Osteoblast (primary cell): ENCODE results near the gene NID2. TPM values are rescaled to one million over a fixed set of nuclear protein-coding genes. Genes with fewer than 3 reads are reported as not detected.

Source experiments
- DNase-seq: peaks from one replicate; pipeline ENCODE4 v3.0.0; 2011; ENCODE audit warnings: low spot score, mixed read lengths; ENCODE audit not compliant: insufficient read length; ENCODE audit errors: missing footprints
- H2AFZ ChIP-seq: 2 replicates; pipeline ENCODE4 v1.6.0; 2011; ENCODE audit warnings: mild to moderate bottlenecking, low read length
- H3K27ac ChIP-seq: 2 replicates; pipeline ENCODE4 v1.5.1; 2011; ENCODE audit warnings: mild to moderate bottlenecking, low read depth, low read length, moderate library complexity
- H3K27me3 ChIP-seq: 2 replicates; pipeline ENCODE4 v1.6.0; 2012; ENCODE audit warnings: mild to moderate bottlenecking, control low read depth, inconsistent platforms, low read length, moderate library complexity; ENCODE audit not compliant: insufficient read depth
- H3K36me3 ChIP-seq: 2 replicates; pipeline ENCODE4 v1.5.1; 2011; ENCODE audit warnings: mild to moderate bottlenecking, low read length, control low read depth, moderate library complexity; ENCODE audit not compliant: insufficient read depth
- H3K4me1 ChIP-seq: 2 replicates; pipeline ENCODE4 v1.5.1; 2011; ENCODE audit warnings: mild to moderate bottlenecking, low read length, control low read depth, moderate library complexity; ENCODE audit not compliant: insufficient read depth
- H3K4me2 ChIP-seq: 2 replicates; pipeline ENCODE4 v1.6.0; 2011; ENCODE audit warnings: mild to moderate bottlenecking, low read length; ENCODE audit not compliant: insufficient read depth
- H3K4me3 ChIP-seq: fragments of 200-600 bp; sonication (generic); 3 replicates; pipeline ENCODE4 v1.5.1; 2012; ENCODE audit warnings: mild to moderate bottlenecking, low read length, inconsistent platforms; ENCODE audit not compliant: insufficient read depth
- H3K79me2 ChIP-seq: 2 replicates; pipeline ENCODE4 v1.6.0; 2012; ENCODE audit warnings: mild to moderate bottlenecking, low read length, control low read depth, inconsistent platforms; ENCODE audit not compliant: insufficient read depth
- H3K9me3 ChIP-seq: 2 replicates; pipeline ENCODE4 v1.5.1; 2011; ENCODE audit warnings: low read depth, low read length, control low read depth
- H4K20me1 ChIP-seq: 2 replicates; pipeline ENCODE4 v1.6.0; 2012; ENCODE audit warnings: mild to moderate bottlenecking, low read length, control low read depth; ENCODE audit not compliant: insufficient read depth
- CTCF ChIP-seq: IDR thresholded peaks from 2 replicates; pipeline ENCODE4 v1.5.1; 2011; ENCODE audit warnings: mild to moderate bottlenecking, low read depth, low read length, moderate library complexity; ENCODE audit errors: extremely low read depth
- total RNA-seq: library from RNA; depleted of rRNA; stranded (reverse); fragments of >200 nt; gene quantifications from 2 replicates; pipeline ENCODE4 v1.2.3, GENCODE V29; 2012

The NID2 gene
- total RNA-seq, 1 donor, result 141 TPM

- Histone ChIP-seq H3K36me3 (no peaks in the 10 kb centered on the region), H3K9me3 (peaks cover 2% of the 10 kb centered on the region), H3K27ac (no peak overlapping the region), H4K20me1 (no peaks in the 10 kb centered on the region), H2AFZ (no peak overlapping the region), H3K27me3 (no peaks in the 10 kb centered on the region), H3K4me3 (no peak overlapping the region), H3K4me2 (no peak overlapping the region), H3K4me1 (peaks cover 3% of the 10 kb centered on the region), H3K79me2 (no peaks in the 10 kb centered on the region)
- DNase-seq, result no peak
- no peak for TF ChIP-seq CTCF
These were observed 17.9 kb upstream of the NID2 start for GRCh38 chr14:52086711-52087110.

GRCh38 chr14:52082903-52083302 lies 14.0 kb upstream of the NID2 start:
- H3K79me2 ChIP-seq, result no peaks in the 10 kb centered on the region
- DNase-seq, result no peak
- H3K36me3 ChIP-seq, result no peaks in the 10 kb centered on the region
- H3K27me3 ChIP-seq, result no peaks in the 10 kb centered on the region
- peaks cover 2% of the 10 kb centered on the region for H3K9me3 ChIP-seq
- no peak overlapping the region for H3K4me2 ChIP-seq
- TF ChIP-seq CTCF, result no peak
- peaks cover 42% of the 10 kb centered on the region for H3K4me1 ChIP-seq
- H2AFZ ChIP-seq, result no peak overlapping the region
- H3K4me3 ChIP-seq, result no peak overlapping the region
- no peaks in the 10 kb centered on the region for H4K20me1 ChIP-seq
- H3K27ac ChIP-seq, result no peak overlapping the region

GRCh38 chr14:52081964-52082363 lies 13.1 kb upstream of the NID2 start:
- Histone ChIP-seq H3K27ac (peak overlapping the region; percentile 96), H3K4me1 (peaks cover 51% of the 10 kb centered on the region), H4K20me1 (no peaks in the 10 kb centered on the region), H3K4me2 (no peak overlapping the region), H3K9me3 (peaks cover 2% of the 10 kb centered on the region), H3K4me3 (no peak overlapping the region), H2AFZ (no peak overlapping the region), H3K79me2 (no peaks in the 10 kb centered on the region), H3K27me3 (no peaks in the 10 kb centered on the region), H3K36me3 (no peaks in the 10 kb centered on the region)
- no peak for TF ChIP-seq CTCF
- no peak for DNase-seq

GRCh38 chr14:52080808-52081755 lies 12.2 kb upstream of the NID2 start:
- DNase-seq, result peak; percentile 65
- H2AFZ ChIP-seq, result peak overlapping the region; percentile 45
- peak overlapping the region; percentile 64 for H3K4me2 ChIP-seq

More at GRCh38 chr14:52080808-52081755, 12.2 kb upstream of the NID2 start:
- Histone ChIP-seq H3K79me2 (no peaks in the 10 kb centered on the region), H3K4me1 (peaks cover 60% of the 10 kb centered on the region), H4K20me1 (no peaks in the 10 kb centered on the region), H3K27ac (peak overlapping the region; percentile 96), H3K9me3 (peaks cover 2% of the 10 kb centered on the region), H3K36me3 (no peaks in the 10 kb centered on the region), H3K27me3 (no peaks in the 10 kb centered on the region), H3K4me3 (no peak overlapping the region)
- no peak for TF ChIP-seq CTCF
